Panc1 (cell line): ENCODE measurements around the gene FZR1.

Experiments used
- POLR2AphosphoS5 ChIP-seq: IDR thresholded peaks from 2 replicates; pipeline ENCODE4 v1.6.1; 2012; ENCODE audit warnings: mild to moderate bottlenecking, low read depth, low read length, moderate library complexity
- REST ChIP-seq, 2 experiments: IDR thresholded peaks; 2 replicates each; pipeline ENCODE4 v1.6.1; 2011 to 2012; ENCODE audit warnings: low read depth in 2 of 2, control low read depth in 1 of 2, low read length in 1 of 2, mild to moderate bottlenecking in 1 of 2, moderate library complexity in 1 of 2; ENCODE audit not compliant: insufficient read depth in 1 of 2
- SIN3A ChIP-seq: IDR thresholded peaks from 2 replicates; pipeline ENCODE4 v1.6.1; 2012; ENCODE audit warnings: low read depth, mild to moderate bottlenecking, low read length, moderate library complexity, borderline replicate concordance; ENCODE audit not compliant: insufficient read depth
- TCF7L2 ChIP-seq: IDR thresholded peaks from 2 replicates; pipeline ENCODE4 v1.6.1; 2011; ENCODE audit warnings: mild to moderate bottlenecking, low read depth, low read length, inconsistent platforms
- TF ChIP-seq, protein P1 (sequence below): fragments of 450-650 bp; IDR thresholded peaks from 2 replicates; pipeline ENCODE4 v1.5.1; 2017; ENCODE audit warnings: mild to moderate bottlenecking

DNA sequence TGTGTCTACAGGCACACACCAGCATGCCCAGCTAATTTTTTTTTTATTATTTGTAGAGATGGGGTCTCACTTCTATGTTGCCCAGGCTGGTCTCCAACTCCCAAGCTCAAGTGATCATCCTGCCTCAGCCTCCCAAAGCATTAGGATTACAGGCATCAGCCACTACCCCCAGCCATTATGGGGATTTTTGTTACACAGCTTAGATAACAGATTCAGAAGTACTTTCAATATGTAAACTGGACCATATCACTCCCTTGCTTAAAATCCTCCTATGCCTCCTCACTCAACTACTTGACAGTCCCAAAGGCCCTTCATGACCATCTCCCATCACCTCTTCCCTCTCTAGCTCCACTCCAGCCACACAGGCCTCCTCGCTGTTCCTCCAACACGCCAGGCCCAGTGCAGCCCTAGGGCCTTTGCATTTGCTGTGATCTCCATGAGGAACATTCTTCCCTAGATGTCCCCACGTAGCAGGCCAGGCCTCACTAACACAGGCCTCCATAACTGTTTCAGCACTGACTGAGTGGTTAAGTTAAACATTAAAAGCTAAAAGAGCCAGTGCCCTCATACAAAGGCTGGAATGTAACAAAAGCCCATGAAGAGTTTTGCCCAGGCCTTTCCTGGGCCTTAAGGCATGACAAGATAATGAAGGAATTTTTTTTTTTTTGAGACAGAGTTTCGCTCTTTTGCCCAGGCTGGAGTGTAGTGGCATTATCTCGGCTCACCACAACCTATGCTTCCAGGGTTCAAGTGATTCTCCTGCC is 8.2 kb upstream of the FZR1 start:
- TF ChIP-seq, protein P1, sequence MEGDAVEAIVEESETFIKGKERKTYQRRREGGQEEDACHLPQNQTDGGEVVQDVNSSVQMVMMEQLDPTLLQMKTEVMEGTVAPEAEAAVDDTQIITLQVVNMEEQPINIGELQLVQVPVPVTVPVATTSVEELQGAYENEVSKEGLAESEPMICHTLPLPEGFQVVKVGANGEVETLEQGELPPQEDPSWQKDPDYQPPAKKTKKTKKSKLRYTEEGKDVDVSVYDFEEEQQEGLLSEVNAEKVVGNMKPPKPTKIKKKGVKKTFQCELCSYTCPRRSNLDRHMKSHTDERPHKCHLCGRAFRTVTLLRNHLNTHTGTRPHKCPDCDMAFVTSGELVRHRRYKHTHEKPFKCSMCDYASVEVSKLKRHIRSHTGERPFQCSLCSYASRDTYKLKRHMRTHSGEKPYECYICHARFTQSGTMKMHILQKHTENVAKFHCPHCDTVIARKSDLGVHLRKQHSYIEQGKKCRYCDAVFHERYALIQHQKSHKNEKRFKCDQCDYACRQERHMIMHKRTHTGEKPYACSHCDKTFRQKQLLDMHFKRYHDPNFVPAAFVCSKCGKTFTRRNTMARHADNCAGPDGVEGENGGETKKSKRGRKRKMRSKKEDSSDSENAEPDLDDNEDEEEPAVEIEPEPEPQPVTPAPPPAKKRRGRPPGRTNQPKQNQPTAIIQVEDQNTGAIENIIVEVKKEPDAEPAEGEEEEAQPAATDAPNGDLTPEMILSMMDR, result no peak
- TF ChIP-seq POLR2AphosphoS5 (no peak), REST (IDR thresholded peaks at IDR 0.05; ENCODE audit: insufficient read depth in 1 of 2, low read depth in 2 of 2, low read length in 1 of 2) (no peak), TCF7L2 (no peak), SIN3A (no peak)
